Measurements from ENCODE around the gene POLD1.

Gene POLD1

GRCh38 chr19:50359328-50359818 is 24.8 kb upstream of the POLD1 start:
- no peaks in the 10 kb centered on the region for H3K27me3 Mint-ChIP-seq
- H3K36me3 Mint-ChIP-seq = peaks cover 10% of the 10 kb centered on the region
- ATAC-seq = no peak
- H3K4me1 Mint-ChIP-seq = peaks cover 67% of the 10 kb centered on the region
- H3K27ac Mint-ChIP-seq = peak overlapping the region; percentile 100
- H3K9me3 Mint-ChIP-seq = peaks cover 5% of the 10 kb centered on the region
- H3K4me3 Mint-ChIP-seq = peak overlapping the region; percentile 97

GRCh38 chr19:50361290-50362029 is 22.7 kb upstream of the POLD1 start:
- peaks cover 85% of the 10 kb centered on the region for H3K4me1 Mint-ChIP-seq
- no peaks in the 10 kb centered on the region for H3K27me3 Mint-ChIP-seq
- H3K36me3 Mint-ChIP-seq = peaks cover 10% of the 10 kb centered on the region
- H3K27ac Mint-ChIP-seq = peak overlapping the region; percentile 50
- no peak overlapping the region for H3K4me3 Mint-ChIP-seq
- ATAC-seq = no peak
- H3K9me3 Mint-ChIP-seq = peaks cover 5% of the 10 kb centered on the region

GRCh38 chr19:50362030-50362412 is 22.1 kb upstream of the POLD1 start:
- Mint-ChIP-seq H3K27ac (peak overlapping the region; percentile 50), H3K27me3 (no peaks in the 10 kb centered on the region), H3K9me3 (peaks cover 5% of the 10 kb centered on the region), H3K36me3 (peaks cover 10% of the 10 kb centered on the region), H3K4me1 (peaks cover 80% of the 10 kb centered on the region), H3K4me3 (no peak overlapping the region)
- ATAC-seq = no peak

GRCh38 chr19:50362656-50363424 is 21.3 kb upstream of the POLD1 start:
- Mint-ChIP-seq H3K27me3 (no peaks in the 10 kb centered on the region), H3K4me1 (peaks cover 79% of the 10 kb centered on the region), H3K36me3 (peaks cover 10% of the 10 kb centered on the region), H3K27ac (peak overlapping the region; percentile 22), H3K9me3 (peaks cover 5% of the 10 kb centered on the region), H3K4me3 (no peak overlapping the region)
- ATAC-seq = no peak

GRCh38 chr19:50365434-50366306 is 18.5 kb upstream of the POLD1 start, which contains the start of gene NAPSA:
Gene NAPSA, minus strand, starts transcription at chr19:50365639. Its CDS starts 18 bp downstream, at chr19:50365621.
- ATAC-seq = no peak
- peaks cover 69% of the 10 kb centered on the region for H3K4me1 Mint-ChIP-seq

GRCh38 chr19:50368649-50369570 is 15.2 kb upstream of the POLD1 start:
- Mint-ChIP-seq H3K27ac (peak overlapping the region; percentile 87), H3K4me1 (peaks cover 45% of the 10 kb centered on the region), H3K9me3 (no peaks in the 10 kb centered on the region), H3K36me3 (no peaks in the 10 kb centered on the region), H3K4me3 (peak overlapping the region; percentile 91), H3K27me3 (no peaks in the 10 kb centered on the region)
- ATAC-seq = peak; percentile 83

More at GRCh38 chr19:50365434-50366306, 18.5 kb upstream of the POLD1 start, which contains the start of gene NAPSA:
- H3K36me3 Mint-ChIP-seq = peaks cover 5% of the 10 kb centered on the region
- peaks cover 2% of the 10 kb centered on the region for H3K9me3 Mint-ChIP-seq
- H3K4me3 Mint-ChIP-seq = peak within 1 kb of the TSS; percentile 10
- peak within 1 kb of the TSS; percentile 88 for H3K27ac Mint-ChIP-seq
- no peaks in the 10 kb centered on the region for H3K27me3 Mint-ChIP-seq

GRCh38 chr19:50371914-50372475 is 12.2 kb upstream of the POLD1 start:
- H3K9me3 Mint-ChIP-seq = no peaks in the 10 kb centered on the region

GRCh38 chr19:50376166-50377050 is 7.7 kb upstream of the POLD1 start, which contains the start of gene NR1H2:
Gene NR1H2, plus strand, starts transcription at chr19:50376457. Its CDS starts 1,149 bp downstream, at chr19:50377606.
- H3K27me3 Mint-ChIP-seq = no peaks in the 10 kb centered on the region
- ATAC-seq = peak; percentile 97
- no peaks in the 10 kb centered on the region for H3K9me3 Mint-ChIP-seq
- H3K27ac Mint-ChIP-seq = peak within 1 kb of the TSS; percentile 99
- H3K4me3 Mint-ChIP-seq = peak within 1 kb of the TSS; percentile 100
- H3K4me1 Mint-ChIP-seq = peaks cover 36% of the 10 kb centered on the region
- peaks cover 47% of the 10 kb centered on the region for H3K36me3 Mint-ChIP-seq

More at GRCh38 chr19:50371914-50372475, 12.2 kb upstream of the POLD1 start:
- Mint-ChIP-seq H3K27me3 (no peaks in the 10 kb centered on the region), H3K36me3 (peaks cover 8% of the 10 kb centered on the region), H3K4me1 (peaks cover 32% of the 10 kb centered on the region), H3K27ac (no peak overlapping the region), H3K4me3 (no peak overlapping the region)
- no peak for ATAC-seq

GRCh38 chr19:50377051-50377461 is 7.1 kb upstream of the POLD1 start:
- Mint-ChIP-seq H3K27me3 (no peaks in the 10 kb centered on the region), H3K27ac (peak overlapping the region; percentile 99), H3K9me3 (no peaks in the 10 kb centered on the region), H3K36me3 (peaks cover 49% of the 10 kb centered on the region), H3K4me1 (peaks cover 36% of the 10 kb centered on the region), H3K4me3 (peak overlapping the region; percentile 100)
- peak; percentile 54 for ATAC-seq

GRCh38 chr19:50377517-50377916 is 6.6 kb upstream of the POLD1 start:
- no peaks in the 10 kb centered on the region for H3K9me3 Mint-ChIP-seq
- peak overlapping the region; percentile 99 for H3K27ac Mint-ChIP-seq
- peaks cover 36% of the 10 kb centered on the region for H3K4me1 Mint-ChIP-seq
- peaks cover 49% of the 10 kb centered on the region for H3K36me3 Mint-ChIP-seq
- H3K4me3 Mint-ChIP-seq = peak overlapping the region; percentile 100
- no peak for ATAC-seq
- no peaks in the 10 kb centered on the region for H3K27me3 Mint-ChIP-seq

- ATAC-seq = no peak
- peaks cover 49% of the 10 kb centered on the region for H3K36me3 Mint-ChIP-seq
- H3K27ac Mint-ChIP-seq = no peak overlapping the region
- no peaks in the 10 kb centered on the region for H3K9me3 Mint-ChIP-seq
- H3K4me1 Mint-ChIP-seq = peaks cover 39% of the 10 kb centered on the region
- H3K27me3 Mint-ChIP-seq = no peaks in the 10 kb centered on the region
- H3K4me3 Mint-ChIP-seq = peak overlapping the region; percentile 40
Measured at GRCh38 chr19:50378169-50378862, 5.8 kb upstream of the POLD1 start.

GRCh38 chr19:50378863-50379236 is 5.3 kb upstream of the POLD1 start:
- Mint-ChIP-seq H3K9me3 (no peaks in the 10 kb centered on the region), H3K27ac (no peak overlapping the region), H3K27me3 (no peaks in the 10 kb centered on the region), H3K36me3 (peaks cover 49% of the 10 kb centered on the region), H3K4me3 (no peak overlapping the region), H3K4me1 (peaks cover 45% of the 10 kb centered on the region)
- ATAC-seq = no peak
